Mesothelial cell of epicardium (in vitro differentiated cells): ENCODE results near the gene SLC7A4. TPM values are rescaled to one million over a fixed set of nuclear protein-coding genes. Genes with fewer than 3 reads are reported as not detected.
"Not testable (repeated sequence)": the region's sequence is repeated elsewhere in the genome, so short reads cannot be mapped to it uniquely, and the experiment has no call there.

ENCODE experiments used
- DNase-seq, 2 experiments: peaks; one replicate each; pipeline ENCODE4 v3.0.0; 2021; ENCODE audit warnings: low spot score in 2 of 2; ENCODE audit not compliant: unreplicated experiment in 2 of 2
- H3K27ac Mint-ChIP-seq: 2 replicates; pipeline ENCODE4 v1.8.0; 2021; ENCODE audit warnings: mixed read lengths
- H3K27me3 Mint-ChIP-seq: 2 replicates; pipeline ENCODE4 v1.8.0; 2021; ENCODE audit warnings: low read depth, mixed read lengths
- H3K36me3 Mint-ChIP-seq: 2 replicates; pipeline ENCODE4 v1.8.0; 2021; ENCODE audit warnings: mixed read lengths
- H3K4me1 Mint-ChIP-seq: 2 replicates; pipeline ENCODE4 v1.8.0; 2021; ENCODE audit warnings: mixed read lengths
- H3K4me3 Mint-ChIP-seq: 2 replicates; pipeline ENCODE4 v1.8.0; 2021; ENCODE audit warnings: mild to moderate bottlenecking, moderate library complexity, mixed read lengths
- H3K9me3 Mint-ChIP-seq: 2 replicates; pipeline ENCODE4 v1.8.0; 2021; ENCODE audit warnings: mixed read lengths
- total RNA-seq: library from RNA; stranded (reverse); gene quantifications from 3 replicates; pipeline ENCODE4 v1.2.1, GENCODE V29; 2021
- TF ChIP-seq, protein P1 (sequence below): fragments of 200-600 bp; sonication (generic); IDR thresholded peaks from one replicate; pipeline ENCODE4 v1.5.0; 2021; ENCODE audit warnings: antibody characterized with exemption; ENCODE audit not compliant: unreplicated experiment

SLC7A4 gene
- total RNA-seq, 1 donor from 2014 or later = 3.2 TPM

- Mint-ChIP-seq H3K4me1 (peaks cover 34% of the 10 kb centered on the region), H3K4me3 (no peak overlapping the region), H3K27ac (no peak overlapping the region), H3K27me3 (no peaks in the 10 kb centered on the region), H3K9me3 (no peaks in the 10 kb centered on the region), H3K36me3 (no peaks in the 10 kb centered on the region)
- DNase-seq = no peak
- TF ChIP-seq, protein P1, sequence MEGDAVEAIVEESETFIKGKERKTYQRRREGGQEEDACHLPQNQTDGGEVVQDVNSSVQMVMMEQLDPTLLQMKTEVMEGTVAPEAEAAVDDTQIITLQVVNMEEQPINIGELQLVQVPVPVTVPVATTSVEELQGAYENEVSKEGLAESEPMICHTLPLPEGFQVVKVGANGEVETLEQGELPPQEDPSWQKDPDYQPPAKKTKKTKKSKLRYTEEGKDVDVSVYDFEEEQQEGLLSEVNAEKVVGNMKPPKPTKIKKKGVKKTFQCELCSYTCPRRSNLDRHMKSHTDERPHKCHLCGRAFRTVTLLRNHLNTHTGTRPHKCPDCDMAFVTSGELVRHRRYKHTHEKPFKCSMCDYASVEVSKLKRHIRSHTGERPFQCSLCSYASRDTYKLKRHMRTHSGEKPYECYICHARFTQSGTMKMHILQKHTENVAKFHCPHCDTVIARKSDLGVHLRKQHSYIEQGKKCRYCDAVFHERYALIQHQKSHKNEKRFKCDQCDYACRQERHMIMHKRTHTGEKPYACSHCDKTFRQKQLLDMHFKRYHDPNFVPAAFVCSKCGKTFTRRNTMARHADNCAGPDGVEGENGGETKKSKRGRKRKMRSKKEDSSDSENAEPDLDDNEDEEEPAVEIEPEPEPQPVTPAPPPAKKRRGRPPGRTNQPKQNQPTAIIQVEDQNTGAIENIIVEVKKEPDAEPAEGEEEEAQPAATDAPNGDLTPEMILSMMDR = no peak
Measured at GRCh38 chr22:21042978-21043859, 10.9 kb upstream of the SLC7A4 start.

DNA sequence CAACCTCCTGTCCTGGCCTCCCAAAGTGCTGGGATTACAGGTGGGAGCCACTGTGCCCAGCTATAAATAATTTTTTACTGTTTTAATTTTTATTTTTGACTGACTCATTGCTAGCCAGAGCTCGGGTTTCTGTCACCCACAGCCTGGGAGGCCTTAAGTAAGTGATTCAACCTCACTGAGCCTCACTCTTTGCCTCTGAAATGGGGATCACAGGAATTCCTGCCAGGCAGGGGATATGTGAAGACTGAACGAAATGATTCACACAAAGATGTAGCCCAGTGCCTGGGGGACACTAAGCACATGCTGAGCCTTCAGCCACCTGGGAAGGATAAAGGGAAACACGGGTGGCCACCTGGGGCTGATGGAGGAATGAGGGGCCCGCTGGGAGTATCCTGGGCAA lies 9.6 kb upstream of the SLC7A4 start:
- Mint-ChIP-seq H3K27me3 (no peaks in the 10 kb centered on the region), H3K9me3 (no peaks in the 10 kb centered on the region), H3K4me1 (peaks cover 43% of the 10 kb centered on the region), H3K27ac (no peak overlapping the region), H3K4me3 (no peak overlapping the region), H3K36me3 (no peaks in the 10 kb centered on the region)
- TF ChIP-seq, protein P1 = no peak
- DNase-seq = no peak

- DNase-seq, H3K9me3 Mint-ChIP-seq, H3K4me3 Mint-ChIP-seq, H3K27ac Mint-ChIP-seq, H3K36me3 Mint-ChIP-seq, H3K27me3 Mint-ChIP-seq: not testable (repeated sequence)
- peaks cover 32% of the 10 kb centered on the region for H3K4me1 Mint-ChIP-seq
Measured at GRCh38 chr22:21039158-21039557, 6.8 kb upstream of the SLC7A4 start.

DNA sequence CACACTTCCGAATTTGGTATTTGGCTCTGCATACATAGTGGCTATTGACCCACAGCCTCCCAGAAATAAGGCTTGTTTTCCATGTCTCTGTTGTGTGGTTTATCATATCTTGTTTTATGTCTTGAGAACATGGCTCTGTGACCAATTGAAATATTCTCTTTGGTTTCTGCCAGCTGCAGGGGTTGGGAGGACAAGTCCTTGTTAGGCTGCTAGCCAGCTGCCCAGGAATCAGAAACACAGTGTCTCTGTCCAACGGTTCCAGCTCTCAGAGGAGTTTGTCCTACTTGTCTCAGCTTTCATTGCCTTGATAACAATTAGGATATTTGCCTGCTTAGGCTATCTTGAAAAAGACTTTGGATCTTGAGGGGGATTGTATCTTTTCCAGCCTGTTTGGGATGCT lies 6.0 kb upstream of the SLC7A4 start:
- peaks cover 27% of the 10 kb centered on the region for H3K4me1 Mint-ChIP-seq
- no peaks in the 10 kb centered on the region for H3K36me3 Mint-ChIP-seq
- peak overlapping the region; percentile 90 for H3K27ac Mint-ChIP-seq
- H3K9me3 Mint-ChIP-seq = no peaks in the 10 kb centered on the region
- TF ChIP-seq, protein P1 = no peak
- no peak for DNase-seq
- H3K27me3 Mint-ChIP-seq = no peaks in the 10 kb centered on the region
- no peak overlapping the region for H3K4me3 Mint-ChIP-seq

- no peak overlapping the region for H3K4me3 Mint-ChIP-seq
- H3K36me3 Mint-ChIP-seq = no peaks in the 10 kb centered on the region
- H3K27me3 Mint-ChIP-seq = peaks cover 6% of the 10 kb centered on the region
- DNase-seq = no peak
- no peaks in the 10 kb centered on the region for H3K9me3 Mint-ChIP-seq
- H3K4me1 Mint-ChIP-seq = peaks cover 28% of the 10 kb centered on the region
- TF ChIP-seq, protein P1 = no peak
- no peak overlapping the region for H3K27ac Mint-ChIP-seq
Measured at GRCh38 chr22:21034989-21035388, 2.6 kb upstream of the SLC7A4 start.

DNA sequence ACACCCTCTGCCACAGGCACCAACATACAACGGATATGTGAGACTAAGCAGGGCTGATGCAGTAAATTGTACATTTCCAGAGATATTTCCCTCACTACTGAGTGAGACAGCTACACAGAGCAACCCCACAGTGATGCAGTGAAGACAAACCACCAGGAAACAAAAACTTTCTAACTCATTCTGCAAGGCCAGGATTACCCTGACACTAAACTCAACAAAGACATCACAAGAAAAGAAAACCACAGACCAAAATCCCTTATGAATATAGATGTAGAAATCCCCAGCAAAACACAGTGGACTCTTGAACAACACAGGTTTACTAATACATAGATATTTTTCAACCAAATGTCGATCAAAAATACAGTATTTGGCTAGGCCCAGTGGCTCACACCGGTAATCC lies 1.5 kb upstream of the SLC7A4 start:
- Mint-ChIP-seq H3K4me1 (peaks cover 32% of the 10 kb centered on the region), H3K9me3 (no peaks in the 10 kb centered on the region), H3K36me3 (no peaks in the 10 kb centered on the region), H3K27ac (peak overlapping the region; percentile 24), H3K4me3 (no peak overlapping the region), H3K27me3 (peaks cover 6% of the 10 kb centered on the region)
- no peak for DNase-seq
- TF ChIP-seq, protein P1 = no peak
